Activated naive CD4-positive, alpha-beta T cell treated with anti-CD3 and anti-CD28 coated beads, Interleukin-2, amount 50 U/mL, for 72 hours (primary cell): ENCODE results near the gene DLGAP1. TPM values are rescaled to one million over a fixed set of nuclear protein-coding genes. Genes with fewer than 3 reads are reported as not detected.
A peak's percentile ranks its signal among the peaks of the same experiment; 100 is the strongest.

Experiments used
- ATAC-seq, 2 donors: fragments of 150-1000 bp; cut with Tn5 transposase; 2 replicates each; pipeline ENCODE4 v1.10.0; 2021; ENCODE audit warnings: mild to moderate bottlenecking in 2 of 2, moderate library complexity in 2 of 2
- DNase-seq, 2 donors: peaks; one replicate each; pipeline ENCODE4 v3.0.0; 2021 to 2022; ENCODE audit warnings: low spot score in 2 of 2
- H3K27ac Mint-ChIP-seq, 2 donors: one replicate each; pipeline ENCODE4 v1.8.0; 2022; ENCODE audit warnings: mild to moderate bottlenecking in 2 of 2, mixed read lengths in 2 of 2
- H3K36me3 Mint-ChIP-seq, 2 donors: one replicate each; pipeline ENCODE4 v1.8.0; 2022; ENCODE audit warnings: mixed read lengths in 2 of 2
- H3K9me3 Mint-ChIP-seq, 2 donors: one replicate each; pipeline ENCODE4 v1.8.0; 2022; ENCODE audit warnings: mixed read lengths in 2 of 2
- total RNA-seq, 2 donors: library from RNA; stranded (reverse); gene quantifications; one replicate each; pipeline ENCODE4 v1.2.3, GENCODE V29; 2022

Gene DLGAP1
- total RNA-seq, 2 donors from 2014 or later, result not detected

- peak overlapping the region in 1 of 2 donors; percentile 100 for H3K27ac Mint-ChIP-seq
- ATAC-seq, result no peak
- peaks cover 25 to 26% of the 10 kb centered on the region in 2 donors for H3K36me3 Mint-ChIP-seq
- H3K9me3 Mint-ChIP-seq, result no peaks in the 10 kb centered on the region
- DNase-seq, result no peak
These were observed 856.5 kb downstream of the DLGAP1 start for GRCh38 chr18:3598581-3598980.

- Mint-ChIP-seq H3K9me3 (no peaks in the 10 kb centered on the region), H3K27ac (peak overlapping the region; percentile 68 to 100), H3K36me3 (peaks cover 25 to 26% of the 10 kb centered on the region in 2 donors)
- ATAC-seq (no peak), DNase-seq (no peak)
These were observed 857.4 kb downstream of the DLGAP1 start for GRCh38 chr18:3597409-3598357.

GRCh38 chr18:3596637-3597384 is 858.3 kb downstream of the DLGAP1 start:
- peaks cover 25 to 31% of the 10 kb centered on the region in 2 donors for H3K36me3 Mint-ChIP-seq
- peaks cover 0 to 3% of the 10 kb centered on the region in 2 donors for H3K9me3 Mint-ChIP-seq
- DNase-seq, result peak in 1 of 2 donors; percentile 27
- H3K27ac Mint-ChIP-seq, result peak overlapping the region; percentile 94 to 100
- ATAC-seq, result no peak

GRCh38 chr18:3596324-3596636 is 858.8 kb downstream of the DLGAP1 start:
- DNase-seq (no peak), ATAC-seq (no peak)
- Mint-ChIP-seq H3K27ac (peak overlapping the region; percentile 94 to 100), H3K9me3 (peaks cover 0 to 3% of the 10 kb centered on the region in 2 donors), H3K36me3 (peaks cover 25 to 34% of the 10 kb centered on the region in 2 donors)

- peaks cover 0 to 3% of the 10 kb centered on the region in 2 donors for H3K9me3 Mint-ChIP-seq
- peaks cover 25 to 34% of the 10 kb centered on the region in 2 donors for H3K36me3 Mint-ChIP-seq
- DNase-seq (peak in 1 of 2 donors; percentile 39), ATAC-seq (peak; percentile 67 to 76)
- H3K27ac Mint-ChIP-seq, result peak overlapping the region; percentile 94 to 100
These were observed 859.5 kb downstream of the DLGAP1 start for GRCh38 chr18:3595369-3596273.

GRCh38 chr18:3594760-3595368 is 860.2 kb downstream of the DLGAP1 start:
- ATAC-seq, result peak; percentile 2 to 8

GRCh38 chr18:3593904-3594759 is 861.0 kb downstream of the DLGAP1 start:
- peaks cover 25 to 34% of the 10 kb centered on the region in 2 donors for H3K36me3 Mint-ChIP-seq
- peak; percentile 86 to 92 for DNase-seq

More at GRCh38 chr18:3594760-3595368, 860.2 kb downstream of the DLGAP1 start:
- Mint-ChIP-seq H3K9me3 (peaks cover 0 to 3% of the 10 kb centered on the region in 2 donors), H3K36me3 (peaks cover 25 to 34% of the 10 kb centered on the region in 2 donors), H3K27ac (peak overlapping the region; percentile 94 to 100)
- DNase-seq, result peak in 1 of 2 donors; percentile 27

GRCh38 chr18:3593381-3593903 is 861.7 kb downstream of the DLGAP1 start:
- peak overlapping the region; percentile 94 to 100 for H3K27ac Mint-ChIP-seq
- DNase-seq, result no peak
- ATAC-seq, result peak; percentile 6 to 20
- peaks cover 0 to 3% of the 10 kb centered on the region in 2 donors for H3K9me3 Mint-ChIP-seq
- peaks cover 25 to 29% of the 10 kb centered on the region in 2 donors for H3K36me3 Mint-ChIP-seq

More at GRCh38 chr18:3593904-3594759, 861.0 kb downstream of the DLGAP1 start:
- Mint-ChIP-seq H3K9me3 (peaks cover 0 to 3% of the 10 kb centered on the region in 2 donors), H3K27ac (peak overlapping the region; percentile 94 to 100)
- peak; percentile 80 to 89 for ATAC-seq

GRCh38 chr18:3592864-3593263 is 862.2 kb downstream of the DLGAP1 start:
- peak overlapping the region; percentile 94 to 100 for H3K27ac Mint-ChIP-seq
- DNase-seq (no peak), ATAC-seq (no peak)
- H3K36me3 Mint-ChIP-seq, result peaks cover 23 to 24% of the 10 kb centered on the region in 2 donors
- peaks cover 0 to 3% of the 10 kb centered on the region in 2 donors for H3K9me3 Mint-ChIP-seq

GRCh38 chr18:3590096-3590630 is 864.9 kb downstream of the DLGAP1 start:
- no peak for ATAC-seq
- Mint-ChIP-seq H3K27ac (no peak overlapping the region), H3K36me3 (peaks cover 8 to 13% of the 10 kb centered on the region in 2 donors), H3K9me3 (peaks cover 0 to 3% of the 10 kb centered on the region in 2 donors)
- DNase-seq, result no peak

GRCh38 chr18:3585656-3586509 is 869.2 kb downstream of the DLGAP1 start:
- Mint-ChIP-seq H3K27ac (peak overlapping the region in 1 of 2 donors; percentile 54), H3K36me3 (peaks cover 0 to 5% of the 10 kb centered on the region in 2 donors), H3K9me3 (no peaks in the 10 kb centered on the region)
- peak; percentile 68 to 69 for ATAC-seq
- peak in 1 of 2 donors; percentile 70 for DNase-seq

GRCh38 chr18:3584897-3585460 is 870.1 kb downstream of the DLGAP1 start:
- ATAC-seq, result no peak
- no peak for DNase-seq
- Mint-ChIP-seq H3K9me3 (no peaks in the 10 kb centered on the region), H3K36me3 (peaks cover 0 to 5% of the 10 kb centered on the region in 2 donors), H3K27ac (peak overlapping the region in 1 of 2 donors; percentile 54)

- ATAC-seq, result no peak
- no peaks in the 10 kb centered on the region for H3K9me3 Mint-ChIP-seq
- peak overlapping the region in 1 of 2 donors; percentile 54 for H3K27ac Mint-ChIP-seq
- DNase-seq, result no peak
- H3K36me3 Mint-ChIP-seq, result peaks cover 0 to 5% of the 10 kb centered on the region in 2 donors
These were observed 870.7 kb downstream of the DLGAP1 start for GRCh38 chr18:3584266-3584861.
